Peyer's patch (tissue), 4 donors: ENCODE data around the gene CALR. TPM values are rescaled to one million over a fixed set of nuclear protein-coding genes. Genes with fewer than 3 reads are reported as not detected.
A peak's percentile ranks its signal among the peaks of the same experiment; 100 is the strongest.
"Not testable (repeated sequence)": the region's sequence is repeated elsewhere in the genome, so short reads cannot be mapped to it uniquely, and the experiment has no call there.

ENCODE experiments used
- DNase-seq, 3 donors: peaks; one replicate each; pipeline ENCODE4 v3.0.0-alpha.2; 2017 to 2019
- H3K27ac ChIP-seq, 4 donors: fragments of 200-600 bp; sonication (generic); one replicate each; pipeline ENCODE4 v1.5.1; 2016 to 2019
- H3K27me3 ChIP-seq, 2 donors: fragments of 200-600 bp; sonication (generic); one replicate each; pipeline ENCODE4 v1.5.1; 2019
- H3K36me3 ChIP-seq, 3 donors: fragments of 200-600 bp; sonication (generic); one replicate each; pipeline ENCODE4 v1.5.1; 2016 to 2019
- H3K4me1 ChIP-seq, 4 donors: fragments of 200-600 bp; sonication (generic); one replicate each; pipeline ENCODE4 v1.5.1; 2016 to 2019
- H3K4me3 ChIP-seq, 4 donors: fragments of 200-600 bp; sonication (generic); 1 replicate in 3 of 4; 2 replicates in 1 of 4; pipeline ENCODE4 v1.5.1; 2016 to 2019; ENCODE audit warnings: mild to moderate bottlenecking in 1 of 4
- H3K9me3 ChIP-seq, 4 donors: fragments of 200-600 bp; sonication (generic); one replicate each; pipeline ENCODE4 v1.5.1; 2016 to 2019; ENCODE audit warnings: mild to moderate bottlenecking in 1 of 4
- POLR2A ChIP-seq, 2 donors: fragments of 450-650 bp; IDR thresholded peaks; one replicate each; pipeline ENCODE4 v1.5.1; 2017; ENCODE audit warnings: antibody characterized with exemption in 2 of 2, mild to moderate bottlenecking in 2 of 2, moderate library complexity in 2 of 2
- total RNA-seq, 4 donors: library from RNA; depleted of rRNA; stranded (reverse); fragments of >200 nt; gene quantifications; one replicate each; pipeline ENCODE4 v1.1.0, GENCODE V29; 2016
- TF ChIP-seq, protein P1 (sequence below), 6 experiments: fragments of 450-650 bp in 4 of 6; fragments of 200-600 bp in 2 of 6; sonication (generic) in 1 of 6; IDR thresholded peaks; one replicate each; pipeline ENCODE4 v1.5.1; 2017 to 2019; ENCODE audit warnings: antibody characterized with exemption in 6 of 6, mild to moderate bottlenecking in 3 of 6, moderate library complexity in 1 of 6

CALR gene
- total RNA-seq, 4 donors from 2014 or later: 253 to 369 (median 359) TPM

DNA sequence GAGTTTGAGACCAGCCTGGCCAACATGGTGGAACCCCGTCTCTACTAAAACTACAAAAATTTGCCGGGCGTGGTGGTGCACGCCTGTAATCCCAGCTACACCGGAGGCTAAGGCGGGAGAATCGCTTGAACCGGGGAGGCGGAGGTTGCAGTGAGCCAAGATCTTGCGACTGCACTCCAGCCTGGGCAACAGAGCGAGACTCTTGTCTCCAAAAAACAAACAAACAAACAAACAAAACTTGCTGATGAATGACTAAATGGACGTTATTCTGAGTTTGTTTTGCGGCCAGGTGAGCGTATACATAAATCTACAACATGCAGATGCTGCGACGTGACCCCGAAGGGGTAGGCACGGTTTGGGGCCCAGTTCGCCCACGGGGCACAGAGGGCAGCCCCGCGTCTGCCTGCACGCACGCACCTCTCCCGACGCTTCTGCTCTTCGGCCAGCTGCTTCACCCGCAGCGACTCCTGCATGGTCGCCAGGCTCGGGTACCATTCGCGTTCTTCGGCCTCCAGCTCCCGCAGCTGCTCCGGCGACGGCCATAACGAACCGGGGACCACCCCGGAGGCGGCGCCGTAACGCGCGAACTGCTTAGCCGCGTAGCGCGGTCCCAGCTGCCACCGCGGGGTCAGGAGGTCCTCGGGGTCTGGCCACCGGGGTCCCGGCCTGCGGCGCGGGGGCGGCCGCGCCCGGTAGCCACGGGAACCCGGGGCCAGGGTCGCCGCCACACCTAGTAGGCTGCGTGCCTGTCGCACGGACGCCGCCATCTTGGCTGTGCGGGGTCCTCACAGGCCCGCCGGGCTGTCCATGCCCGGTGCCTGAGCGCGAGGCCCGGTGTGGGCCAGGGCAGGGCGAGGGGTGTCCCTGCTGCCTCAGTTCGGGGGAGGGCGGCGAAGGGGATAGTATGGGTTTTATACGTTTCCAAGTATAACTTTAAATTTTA is 18.3 kb downstream of the CALR start, which contains the start of gene GADD45GIP1:
Gene GADD45GIP1, minus strand, starts transcription at position 778 of the 943 bp plus-strand sequence. Its CDS starts 11 bp downstream, at position 767.
- Histone ChIP-seq H3K27ac (peak within 1 kb of the TSS; percentile 89 to 94 (median 90)), H3K4me3 (peak within 1 kb of the TSS; percentile 93 to 99 (median 98)), H3K4me1 (peaks cover 0 to 48% (median 9%) of the 10 kb centered on the region in 4 donors), H3K36me3 (peaks cover 0 to 27% (median 0%) of the 10 kb centered on the region in 3 donors), H3K9me3 (no peaks in the 10 kb centered on the region), H3K27me3 (no peaks in the 10 kb centered on the region)
- peak; percentile 79 to 89 (median 85) for DNase-seq
- TF ChIP-seq POLR2A (IDR thresholded peaks at IDR 0.05): peak; percentile 33 to 67
- TF ChIP-seq, protein P1, sequence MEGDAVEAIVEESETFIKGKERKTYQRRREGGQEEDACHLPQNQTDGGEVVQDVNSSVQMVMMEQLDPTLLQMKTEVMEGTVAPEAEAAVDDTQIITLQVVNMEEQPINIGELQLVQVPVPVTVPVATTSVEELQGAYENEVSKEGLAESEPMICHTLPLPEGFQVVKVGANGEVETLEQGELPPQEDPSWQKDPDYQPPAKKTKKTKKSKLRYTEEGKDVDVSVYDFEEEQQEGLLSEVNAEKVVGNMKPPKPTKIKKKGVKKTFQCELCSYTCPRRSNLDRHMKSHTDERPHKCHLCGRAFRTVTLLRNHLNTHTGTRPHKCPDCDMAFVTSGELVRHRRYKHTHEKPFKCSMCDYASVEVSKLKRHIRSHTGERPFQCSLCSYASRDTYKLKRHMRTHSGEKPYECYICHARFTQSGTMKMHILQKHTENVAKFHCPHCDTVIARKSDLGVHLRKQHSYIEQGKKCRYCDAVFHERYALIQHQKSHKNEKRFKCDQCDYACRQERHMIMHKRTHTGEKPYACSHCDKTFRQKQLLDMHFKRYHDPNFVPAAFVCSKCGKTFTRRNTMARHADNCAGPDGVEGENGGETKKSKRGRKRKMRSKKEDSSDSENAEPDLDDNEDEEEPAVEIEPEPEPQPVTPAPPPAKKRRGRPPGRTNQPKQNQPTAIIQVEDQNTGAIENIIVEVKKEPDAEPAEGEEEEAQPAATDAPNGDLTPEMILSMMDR (IDR thresholded peaks at IDR 0.05): no peak

- H3K27me3 ChIP-seq, DNase-seq, H3K9me3 ChIP-seq: not testable (repeated sequence)
- H3K27ac ChIP-seq: peak overlapping the region; percentile 89 to 94 (median 90)
- H3K4me1 ChIP-seq: peaks cover 0 to 43% (median 9%) of the 10 kb centered on the region in 4 donors
- peaks cover 0 to 20% (median 0%) of the 10 kb centered on the region in 3 donors for H3K36me3 ChIP-seq
- peak overlapping the region; percentile 93 to 99 (median 98) for H3K4me3 ChIP-seq
Measured at GRCh38 chr19:12957389-12957952, 19.1 kb downstream of the CALR start.

GRCh38 chr19:12959481-12959880 is 21.1 kb downstream of the CALR start:
- DNase-seq: no peak
- Histone ChIP-seq H3K9me3 (no peaks in the 10 kb centered on the region), H3K36me3 (peaks cover 0 to under 1% (median 0%) of the 10 kb centered on the region in 3 donors), H3K27ac (no peak overlapping the region), H3K4me3 (no peak overlapping the region), H3K4me1 (peaks cover 0 to 25% (median 9%) of the 10 kb centered on the region in 4 donors), H3K27me3 (no peaks in the 10 kb centered on the region)
- TF ChIP-seq, protein P1 (IDR thresholded peaks at IDR 0.05): no peak
- TF ChIP-seq POLR2A (IDR thresholded peaks at IDR 0.05): no peak

DNA sequence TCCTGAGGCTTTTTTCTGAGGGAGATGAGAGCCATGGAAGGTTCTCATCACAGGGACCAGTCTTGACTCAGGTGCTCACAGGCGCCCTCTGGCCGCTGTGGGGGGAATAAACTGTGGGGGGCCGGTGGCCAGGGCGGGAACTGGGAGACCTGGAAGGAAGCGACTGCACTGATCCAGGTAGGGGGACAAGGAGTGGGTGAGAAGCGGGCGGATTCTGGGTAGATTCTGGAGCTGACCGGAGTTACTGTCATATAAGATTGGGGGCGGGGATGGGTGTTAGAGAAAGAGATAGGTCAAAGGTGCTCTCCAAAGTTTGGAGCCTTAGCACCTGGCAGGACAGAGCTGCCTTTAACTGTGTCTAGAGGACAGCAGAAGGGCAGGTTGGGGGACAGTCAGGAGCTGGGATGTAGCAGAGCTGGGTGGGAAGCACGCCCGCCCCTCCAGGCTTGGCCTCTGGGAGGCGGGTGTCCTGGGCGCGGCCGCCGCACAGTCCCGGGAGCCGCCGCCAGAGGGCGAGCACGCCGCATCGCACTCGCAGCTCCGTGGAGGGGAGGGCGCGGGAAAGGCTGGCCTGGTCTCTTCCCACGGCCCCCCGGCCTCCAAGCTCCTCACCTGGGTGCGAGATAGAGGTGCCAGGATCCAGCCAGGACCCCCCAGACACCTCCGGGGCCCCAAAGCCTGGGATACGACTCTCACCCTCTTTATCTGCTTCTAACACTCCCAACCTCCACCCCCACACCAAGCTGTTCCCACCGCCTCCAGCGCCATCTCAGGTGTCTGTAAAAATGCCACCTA is 26.8 kb downstream of the CALR start:
- Histone ChIP-seq H3K36me3 (no peaks in the 10 kb centered on the region), H3K9me3 (no peaks in the 10 kb centered on the region), H3K4me1 (peaks cover 0 to 6% (median 3%) of the 10 kb centered on the region in 4 donors), H3K27me3 (no peaks in the 10 kb centered on the region), H3K4me3 (peak overlapping the region; percentile 20 to 68 (median 54)), H3K27ac (peak overlapping the region; percentile 35 to 69 (median 55))
- no peak for TF ChIP-seq POLR2A (IDR thresholded peaks at IDR 0.05)
- TF ChIP-seq, protein P1 (IDR thresholded peaks at IDR 0.05): peak; percentile 81 to 99 (median 95)
- peak; percentile 76 to 91 (median 90) for DNase-seq

GRCh38 chr19:12965812-12966135 is 27.4 kb downstream of the CALR start:
- DNase-seq: no peak
- H3K4me3 ChIP-seq: peak overlapping the region in 2 of 4 donors; percentile 60 to 68
- H3K27ac ChIP-seq: peak overlapping the region in 3 of 4 donors; percentile 44 to 69 (median 66)
- H3K27me3 ChIP-seq: no peaks in the 10 kb centered on the region
- no peaks in the 10 kb centered on the region for H3K36me3 ChIP-seq
- H3K4me1 ChIP-seq: peaks cover 0 to 6% (median 3%) of the 10 kb centered on the region in 4 donors
- no peak for TF ChIP-seq POLR2A (IDR thresholded peaks at IDR 0.05)
- TF ChIP-seq, protein P1 (IDR thresholded peaks at IDR 0.05): no peak
- H3K9me3 ChIP-seq: no peaks in the 10 kb centered on the region
